GM12873 (cell line): ENCODE measurements around the gene LRRC75B.

Experiments
- CTCF ChIP-seq: IDR thresholded peaks from 2 replicates; pipeline ENCODE4 v1.5.1; 2012; ENCODE audit warnings: low read depth, mild to moderate bottlenecking, moderate library complexity, low read length, control low read depth; ENCODE audit not compliant: insufficient read depth; ENCODE audit errors: missing control alignments

The LRRC75B gene

DNA sequence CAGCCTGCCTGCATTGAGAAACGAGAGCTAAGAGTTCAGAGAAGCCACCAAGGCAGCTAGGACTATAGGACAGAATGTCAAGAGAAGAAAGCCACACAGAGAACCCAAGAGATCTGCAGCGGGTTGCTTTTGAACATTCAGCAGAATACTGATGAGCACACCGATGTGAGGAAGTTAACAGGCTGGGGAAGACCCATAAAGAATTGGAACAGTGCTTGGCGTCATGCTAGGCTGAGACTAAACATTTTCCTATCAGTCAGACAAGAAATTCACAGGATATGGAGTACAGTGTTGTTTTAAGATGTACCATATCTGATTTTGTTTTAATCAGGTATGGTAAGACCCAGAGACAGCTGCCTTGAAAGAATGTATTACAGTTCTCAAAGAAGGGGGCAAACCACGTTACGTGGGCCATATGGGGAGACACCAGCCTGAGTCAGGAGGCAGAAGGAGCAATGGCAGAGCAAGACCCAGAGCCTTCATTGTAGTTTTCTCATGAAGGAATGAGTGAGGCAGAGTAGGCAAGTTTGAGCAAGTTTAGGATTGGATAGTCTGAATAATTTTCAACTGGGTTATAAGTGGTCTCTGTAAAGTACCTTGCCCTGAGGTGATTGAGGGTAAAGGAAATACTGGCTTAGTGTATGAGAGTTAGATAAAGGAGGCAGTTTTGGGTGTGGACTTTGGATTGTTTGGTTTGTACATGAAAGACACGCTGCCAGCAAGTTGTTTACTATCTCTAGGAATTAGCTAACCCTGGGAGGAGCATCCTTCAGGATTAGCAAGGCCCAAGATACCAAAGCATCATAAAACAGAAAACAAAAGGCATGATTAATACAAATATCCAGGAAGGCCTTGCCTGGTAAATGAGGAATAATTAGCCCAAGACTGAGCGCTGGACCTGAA is 14.3 kb downstream of the LRRC75B start:
- TF ChIP-seq CTCF, result no peak

DNA sequence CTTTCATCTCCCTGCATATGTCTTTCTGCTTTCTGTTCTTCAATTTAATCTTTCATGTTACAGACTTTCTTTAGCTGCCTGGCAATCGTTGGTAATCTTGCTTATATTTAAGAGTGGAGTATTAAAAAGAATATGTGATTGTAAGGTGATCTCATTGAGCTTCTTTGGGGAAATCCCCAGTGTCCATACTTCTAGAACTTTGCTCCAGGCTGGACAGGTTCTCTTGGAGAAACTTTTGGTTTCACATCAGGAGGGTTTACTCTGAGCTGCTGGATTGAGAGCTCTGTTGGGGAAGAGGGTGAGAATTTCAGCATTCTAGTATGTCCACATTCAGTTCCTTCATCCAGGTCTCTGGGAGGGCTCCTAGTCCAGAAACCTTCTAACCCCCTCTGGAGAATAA is 16.1 kb downstream of the LRRC75B start:
- TF ChIP-seq CTCF, result no peak

GRCh38 chr22:24571266-24571665 is 21.6 kb downstream of the LRRC75B start:
- no peak for TF ChIP-seq CTCF

- no peak for TF ChIP-seq CTCF
These were observed 25.2 kb downstream of the LRRC75B start for GRCh38 chr22:24567668-24568067.

DNA sequence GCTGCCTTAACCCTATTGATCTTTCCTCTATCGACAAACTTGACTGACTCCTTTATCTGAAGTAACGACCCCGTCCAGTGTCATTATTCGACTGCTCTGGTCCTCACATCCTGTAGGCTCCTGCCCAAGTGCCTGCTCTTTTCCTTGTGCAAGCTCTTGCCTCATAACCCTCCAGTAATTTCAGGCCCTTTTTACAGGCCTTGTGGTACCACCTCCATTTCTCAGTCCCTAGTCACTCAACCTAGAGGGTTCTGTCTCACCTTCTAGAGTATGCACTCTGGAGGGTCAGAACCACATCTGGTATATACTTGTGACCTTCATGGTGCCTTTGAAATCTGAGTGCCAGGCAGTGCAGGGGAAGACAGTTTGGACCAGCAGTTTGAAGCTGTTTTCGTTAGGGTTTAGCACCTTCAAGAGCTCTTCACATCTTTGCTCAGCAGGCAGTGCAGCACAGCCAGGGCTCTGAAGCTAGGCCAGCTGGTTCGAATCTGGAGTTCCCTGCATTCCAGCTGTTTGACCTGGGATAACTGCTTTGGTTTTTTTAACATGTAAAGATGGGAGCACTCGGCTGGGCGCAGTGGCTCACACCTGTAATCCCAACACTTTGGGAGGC is 25.9 kb downstream of the LRRC75B start:
- no peak for TF ChIP-seq CTCF

GRCh38 chr22:24565077-24565476 is 27.8 kb downstream of the LRRC75B start:
- no peak for TF ChIP-seq CTCF

DNA sequence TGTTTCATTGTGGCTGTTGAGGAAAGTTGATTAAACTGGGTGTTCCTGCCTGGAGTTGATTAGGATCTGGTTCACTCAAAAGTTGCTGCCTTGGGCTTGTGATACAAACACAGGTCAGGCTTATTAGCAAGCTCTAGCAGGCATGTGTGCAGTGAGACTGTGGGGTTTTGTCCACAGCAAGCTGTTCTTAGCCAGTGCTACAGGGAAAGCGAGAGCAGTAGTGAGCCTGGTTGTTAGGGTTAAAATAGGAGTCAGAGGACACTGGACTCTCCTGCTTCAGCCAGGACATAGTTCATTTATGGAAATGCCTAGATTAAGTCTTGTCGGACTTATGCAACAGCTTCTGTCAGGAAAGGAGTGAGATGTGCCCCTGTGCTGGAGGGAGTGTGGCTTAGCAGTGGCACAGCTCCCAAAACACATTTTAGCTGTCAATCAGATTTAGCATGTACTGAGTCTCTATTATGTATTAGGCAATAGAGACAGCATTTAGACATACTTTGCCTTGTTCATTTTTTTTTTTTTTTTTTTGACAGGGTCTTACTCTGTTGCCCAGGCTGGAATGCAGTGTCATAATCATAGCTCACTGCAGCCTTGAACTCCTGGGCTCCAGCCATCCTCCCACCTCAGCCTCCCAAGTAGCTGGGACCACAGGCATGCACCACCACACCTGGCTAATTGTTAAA is 28.4 kb downstream of the LRRC75B start:
- TF ChIP-seq CTCF, result no peak
